Trophoblast cell (in vitro differentiated cells and primary cell): ENCODE results near the gene PIK3C2B.

Source experiments
- DNase-seq, 2 donors: peaks; one replicate each; pipeline ENCODE4 v3.0.0-alpha.2; 2016
- H2AFZ ChIP-seq: 2 replicates; pipeline ENCODE4 v1.6.1; 2013; ENCODE audit warnings: low read length, moderate library complexity, mild to moderate bottlenecking; ENCODE audit not compliant: insufficient read depth, poor library complexity
- H2AK5ac ChIP-seq: 2 replicates; pipeline ENCODE4 v1.6.1; 2013; ENCODE audit warnings: mild to moderate bottlenecking, low read length
- H2BK120ac ChIP-seq: 2 replicates; pipeline ENCODE4 v1.6.1; 2013; ENCODE audit warnings: low read length, mild to moderate bottlenecking, moderate library complexity; ENCODE audit not compliant: insufficient read depth, poor library complexity
- H2BK12ac ChIP-seq: 2 replicates; pipeline ENCODE4 v1.6.1; 2013; ENCODE audit warnings: mild to moderate bottlenecking, low read length, moderate library complexity
- H2BK5ac ChIP-seq: 2 replicates; pipeline ENCODE4 v1.6.1; 2013; ENCODE audit warnings: low read length, low read depth, moderate library complexity, mild to moderate bottlenecking; ENCODE audit not compliant: poor library complexity
- H3K14ac ChIP-seq: 2 replicates; pipeline ENCODE4 v1.6.1; 2013; ENCODE audit warnings: mild to moderate bottlenecking, low read length
- H3K18ac ChIP-seq: 2 replicates; pipeline ENCODE4 v1.6.1; 2013; ENCODE audit warnings: mild to moderate bottlenecking, low read length
- H3K23ac ChIP-seq: 2 replicates; pipeline ENCODE4 v1.6.1; 2013; ENCODE audit warnings: low read length
- H3K27ac ChIP-seq: 2 replicates; pipeline ENCODE4 v1.5.1; 2013; ENCODE audit warnings: low read depth, mild to moderate bottlenecking, inconsistent platforms, low read length, moderate library complexity
- H3K27me3 ChIP-seq: 2 replicates; pipeline ENCODE4 v1.6.1; 2013; ENCODE audit warnings: inconsistent platforms, mild to moderate bottlenecking, low read length, moderate library complexity; ENCODE audit not compliant: insufficient read depth
- H3K36me3 ChIP-seq, 2 experiments: 1 replicate in 1 of 2; 2 replicates in 1 of 2; pipeline ENCODE4 v1.6.1; 2013; ENCODE audit warnings: low read length in 2 of 2, mild to moderate bottlenecking in 2 of 2, moderate library complexity in 1 of 2; ENCODE audit not compliant: insufficient read depth in 2 of 2, control insufficient read depth in 1 of 2
- H3K4ac ChIP-seq: 2 replicates; pipeline ENCODE4 v1.6.1; 2013; ENCODE audit warnings: low read depth, mild to moderate bottlenecking, low read length, moderate library complexity
- H3K4me1 ChIP-seq, 2 experiments: 1 replicate in 1 of 2; 2 replicates in 1 of 2; pipeline ENCODE4 v1.6.1; 2013; ENCODE audit warnings: low read length in 2 of 2, mild to moderate bottlenecking in 2 of 2, moderate library complexity in 1 of 2; ENCODE audit not compliant: insufficient read depth in 2 of 2, control insufficient read depth in 1 of 2
- H3K4me2 ChIP-seq: 2 replicates; pipeline ENCODE4 v1.6.1; 2013; ENCODE audit warnings: inconsistent platforms, mild to moderate bottlenecking, low read length, moderate library complexity
- H3K4me3 ChIP-seq: 2 replicates; pipeline ENCODE4 v1.5.1; 2013; ENCODE audit warnings: mild to moderate bottlenecking, low read depth, low read length, inconsistent platforms
- H3K79me1 ChIP-seq: one replicate; pipeline ENCODE4 v1.6.1; 2013; ENCODE audit warnings: low read length
- H3K79me2 ChIP-seq: 2 replicates; pipeline ENCODE4 v1.6.1; 2013; ENCODE audit warnings: low read length, mild to moderate bottlenecking; ENCODE audit not compliant: control insufficient read depth, insufficient read depth, poor library complexity
- H3K9ac ChIP-seq: 2 replicates; pipeline ENCODE4 v1.6.1; 2013; ENCODE audit warnings: mild to moderate bottlenecking, low read length
- H3K9me3 ChIP-seq: 2 replicates; pipeline ENCODE4 v1.6.1; 2013; ENCODE audit warnings: low read depth, mild to moderate bottlenecking, control low read depth, inconsistent platforms, low read length; ENCODE audit not compliant: insufficient read depth
- H4K12ac ChIP-seq: 2 replicates; pipeline ENCODE4 v1.6.1; 2013; ENCODE audit warnings: low read depth, mild to moderate bottlenecking, low read length, moderate library complexity
- H4K8ac ChIP-seq: 2 replicates; pipeline ENCODE4 v1.6.1; 2013; ENCODE audit warnings: low read depth, mild to moderate bottlenecking, low read length, moderate library complexity
- H4K91ac ChIP-seq: one replicate; pipeline ENCODE4 v1.6.1; 2013; ENCODE audit warnings: low read depth, mild to moderate bottlenecking, low read length, moderate library complexity
- WGBS: extraction: QIAGEN DNeasy Blood & Tissue Kit; methylation state at CpG from one replicate; pipeline ENCODE4 v1.1.7; 2013; ENCODE audit warnings: missing lambda C conversion rate; ENCODE audit not compliant: insufficient read length, insufficient coverage; ENCODE audit errors: extremely low coverage; 5-methylcytosine and 5-hydroxymethylcytosine counted together

PIK3C2B gene

GRCh38 chr1:204463125-204464060, 31.2 kb downstream of the PIK3C2B start:
- DNase-seq, result no peak
- Histone ChIP-seq H2AFZ (no peak overlapping the region), H2BK5ac (no peak overlapping the region), H3K18ac (no peak overlapping the region), H3K79me1 (no peaks in the 10 kb centered on the region), H2BK120ac (no peak overlapping the region), H3K4ac (no peak overlapping the region), H3K79me2 (no peaks in the 10 kb centered on the region), H3K14ac (no peak overlapping the region), H3K27ac (no peak overlapping the region), H3K27me3 (no peaks in the 10 kb centered on the region), H3K4me2 (no peak overlapping the region), H3K4me1 (peaks cover 15% of the 10 kb centered on the region in 2 experiments), H4K91ac (no peak overlapping the region), H4K8ac (no peak overlapping the region), H3K4me3 (no peak overlapping the region), H2BK12ac (no peak overlapping the region), H3K9me3 (peaks cover 3% of the 10 kb centered on the region), H3K9ac (no peak overlapping the region), H3K23ac (no peak overlapping the region), H3K36me3 (peaks cover 26 to 38% of the 10 kb centered on the region in 2 experiments), H4K12ac (no peak overlapping the region), H2AK5ac (no peak overlapping the region)
- no CpG with 5 or more reads among the region's 10 CpGs for WGBS

DNA sequence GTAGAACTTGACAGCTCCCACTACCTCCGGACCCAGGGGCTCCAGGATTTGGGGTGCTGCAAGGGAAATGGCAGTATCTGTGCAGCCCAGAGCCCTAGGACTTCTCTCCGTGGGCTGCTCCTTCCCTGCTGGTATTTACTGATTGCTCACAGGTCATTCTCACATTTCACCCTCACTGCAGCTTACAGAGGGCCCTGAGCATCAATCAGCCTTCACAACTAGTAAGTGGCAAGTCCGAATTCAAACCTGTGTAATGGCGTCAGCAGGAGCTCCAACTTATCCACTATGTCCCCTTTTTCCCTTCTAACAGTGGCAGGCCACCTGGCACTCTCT, 32.4 kb downstream of the PIK3C2B start:
- Histone ChIP-seq H3K79me2 (no peaks in the 10 kb centered on the region), H3K4me1 (peaks cover 15% of the 10 kb centered on the region in 2 experiments), H3K79me1 (no peaks in the 10 kb centered on the region), H3K9ac (no peak overlapping the region), H4K91ac (no peak overlapping the region), H4K8ac (no peak overlapping the region), H2AFZ (no peak overlapping the region), H3K9me3 (peaks cover 3% of the 10 kb centered on the region), H2BK120ac (no peak overlapping the region), H3K4me2 (no peak overlapping the region), H2BK12ac (no peak overlapping the region), H3K18ac (no peak overlapping the region), H4K12ac (no peak overlapping the region), H2BK5ac (no peak overlapping the region), H3K4ac (no peak overlapping the region), H3K27me3 (no peaks in the 10 kb centered on the region), H3K14ac (no peak overlapping the region), H2AK5ac (no peak overlapping the region), H3K4me3 (no peak overlapping the region), H3K36me3 (peaks cover 26 to 34% of the 10 kb centered on the region in 2 experiments), H3K27ac (no peak overlapping the region), H3K23ac (no peak overlapping the region)
- no peak for DNase-seq
- no CpG with 5 or more reads among the region's 4 CpGs for WGBS

DNA sequence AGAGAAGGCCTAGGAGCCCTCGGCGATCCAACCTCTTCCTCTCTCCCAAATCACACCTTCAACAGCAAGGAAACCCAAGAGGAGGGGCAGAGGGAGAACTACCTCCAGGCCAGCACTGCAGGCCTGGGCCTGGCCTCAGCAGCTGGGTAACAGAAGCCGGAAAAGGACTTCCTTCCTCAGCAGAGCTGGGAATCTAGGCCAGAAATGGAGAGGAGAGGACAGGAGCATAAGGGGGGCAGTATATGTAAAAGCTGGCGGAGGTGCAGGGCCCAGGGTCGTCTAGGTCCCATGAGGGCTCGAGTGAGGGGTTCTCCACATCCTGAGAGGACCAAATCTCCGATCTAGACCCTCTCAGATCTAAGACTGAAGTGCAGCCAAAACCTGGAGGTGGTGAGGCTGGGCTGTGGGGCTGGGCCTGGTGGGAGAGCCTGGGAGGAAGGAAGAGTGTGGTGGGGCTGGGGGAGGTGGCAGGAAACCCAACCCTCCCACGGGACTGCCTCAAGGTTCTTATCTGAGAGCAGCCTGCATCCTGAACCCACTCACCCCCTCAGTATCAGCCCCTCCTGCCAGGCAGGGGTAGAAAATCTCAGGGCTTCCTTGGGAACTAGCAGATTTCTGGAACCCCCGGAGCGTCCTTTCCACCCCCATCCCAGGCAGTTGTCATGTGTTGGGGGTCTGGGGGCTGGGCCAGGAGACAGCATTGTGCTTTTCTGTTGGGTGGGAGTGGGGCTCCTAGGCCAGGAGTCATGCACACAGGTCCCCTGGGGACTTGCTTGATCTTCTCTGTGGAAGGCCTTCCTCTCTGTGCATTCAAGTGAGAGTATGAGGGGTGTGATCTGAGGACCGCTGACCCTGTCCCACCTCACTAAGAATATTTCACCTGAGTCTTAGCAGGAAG, 33.0 kb downstream of the PIK3C2B start:
- Histone ChIP-seq H3K79me1 (no peaks in the 10 kb centered on the region), H2AFZ (no peak overlapping the region), H3K23ac (no peak overlapping the region), H3K27me3 (no peaks in the 10 kb centered on the region), H3K4me2 (no peak overlapping the region), H2BK120ac (no peak overlapping the region), H2BK5ac (no peak overlapping the region), H3K4ac (no peak overlapping the region), H3K18ac (no peak overlapping the region), H3K14ac (no peak overlapping the region), H3K9me3 (peaks cover 3% of the 10 kb centered on the region), H3K27ac (no peak overlapping the region), H2AK5ac (no peak overlapping the region), H3K4me3 (no peak overlapping the region), H3K4me1 (peaks cover 12 to 13% of the 10 kb centered on the region in 2 experiments), H3K79me2 (no peaks in the 10 kb centered on the region), H3K36me3 (peaks cover 29 to 34% of the 10 kb centered on the region in 2 experiments), H4K8ac (no peak overlapping the region), H4K91ac (no peak overlapping the region), H3K9ac (no peak overlapping the region), H2BK12ac (no peak overlapping the region), H4K12ac (no peak overlapping the region)
- WGBS, result no CpG with 5 or more reads among the region's 11 CpGs
- no peak for DNase-seq

DNA sequence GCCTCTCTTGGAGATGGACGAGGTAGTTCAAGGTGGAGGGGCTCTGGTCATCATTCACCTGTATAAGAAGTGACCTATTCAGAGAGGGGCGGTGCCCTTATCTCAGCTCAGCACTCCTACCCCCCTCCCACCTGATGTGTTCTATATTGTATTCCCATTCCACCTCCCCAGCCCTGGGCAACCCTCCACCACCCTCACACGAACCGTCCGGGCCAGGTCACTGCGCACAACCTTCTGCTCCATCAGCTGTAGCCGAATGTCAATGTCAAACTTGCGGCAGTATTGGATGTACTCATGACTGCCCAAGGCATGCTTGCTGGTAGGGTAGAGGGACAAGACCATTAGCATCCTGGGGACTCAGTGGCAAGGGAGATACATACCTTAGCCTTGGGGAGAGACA, 34.3 kb downstream of the PIK3C2B start:
- H3K4me3 ChIP-seq, result no peak overlapping the region
- no peaks in the 10 kb centered on the region for H3K79me1 ChIP-seq
- no peak overlapping the region for H3K14ac ChIP-seq
- peaks cover 3% of the 10 kb centered on the region for H3K9me3 ChIP-seq
- H3K9ac ChIP-seq, result no peak overlapping the region
- H3K36me3 ChIP-seq, result peaks cover 32 to 40% of the 10 kb centered on the region in 2 experiments
- WGBS, result no CpG with 5 or more reads among the region's 8 CpGs
- no peak overlapping the region for H3K27ac ChIP-seq
- H3K4me2 ChIP-seq, result no peak overlapping the region
- H4K12ac ChIP-seq, result no peak overlapping the region
- no peak overlapping the region for H3K23ac ChIP-seq
- no peak overlapping the region for H2BK5ac ChIP-seq
- no peak overlapping the region for H2AFZ ChIP-seq
- H3K4me1 ChIP-seq, result peaks cover under 1% of the 10 kb centered on the region in 2 experiments
- no peak overlapping the region for H4K91ac ChIP-seq
- no peaks in the 10 kb centered on the region for H3K79me2 ChIP-seq
- no peak overlapping the region for H2AK5ac ChIP-seq
- H2BK12ac ChIP-seq, result no peak overlapping the region
- no peak overlapping the region for H2BK120ac ChIP-seq
- H3K18ac ChIP-seq, result no peak overlapping the region
- DNase-seq, result no peak
- H3K27me3 ChIP-seq, result no peaks in the 10 kb centered on the region
- no peak overlapping the region for H4K8ac ChIP-seq
- no peak overlapping the region for H3K4ac ChIP-seq
